Measurements from ENCODE around the gene RWDD3. TPM values are rescaled to one million over a fixed set of nuclear protein-coding genes. Genes with fewer than 3 reads are reported as not detected.
A peak's percentile ranks its signal among the peaks of the same experiment; 100 is the strongest.

Gene RWDD3
- total RNA-seq (41.3 TPM), polyA plus RNA-seq (19.0 TPM)

GRCh38 chr1:95233737-95234500 lies at the start of gene RWDD3:
Gene RWDD3 (plus strand): TSS chr1:95234210. CDS start chr1:95234231, 21 bp downstream.
- H3K4me1 ChIP-seq (ENCODE audit: insufficient read depth): no peaks in the 10 kb centered on the region
- DNase-seq (ENCODE audit: extremely low spot score): peak; percentile 63
- under 1% methylated on average over 71 of the region's 71 CpGs for WGBS

GRCh38 chr1:95186149-95186548 lies 47.9 kb upstream of the RWDD3 start:
- WGBS: 97% methylated on average over 4 of the region's 4 CpGs
- DNase-seq (ENCODE audit: extremely low spot score): no peak
- Histone ChIP-seq H3K4me3 (ENCODE audit: low read depth, low read length) (no peak overlapping the region), H3K4me1 (ENCODE audit: insufficient read depth) (no peaks in the 10 kb centered on the region), H3K36me3 (ENCODE audit: insufficient read depth) (no peaks in the 10 kb centered on the region), H3K27ac (ENCODE audit: low read depth) (no peak overlapping the region)

More at GRCh38 chr1:95233737-95234500, at the start of gene RWDD3:
- H3K36me3 ChIP-seq (ENCODE audit: insufficient read depth): no peaks in the 10 kb centered on the region
- H3K27ac ChIP-seq (ENCODE audit: low read depth): peak within 1 kb of the TSS; percentile 83
- H3K4me3 ChIP-seq (ENCODE audit: low read depth, low read length): peak within 1 kb of the TSS; percentile 92

- 93% methylated on average over 1 of the region's 1 CpG for WGBS
- H3K4me3 ChIP-seq (ENCODE audit: low read depth, low read length): no peak overlapping the region
- no peak for DNase-seq (ENCODE audit: extremely low spot score)
- no peaks in the 10 kb centered on the region for H3K4me1 ChIP-seq (ENCODE audit: insufficient read depth)
- H3K27ac ChIP-seq (ENCODE audit: low read depth): no peak overlapping the region
- H3K36me3 ChIP-seq (ENCODE audit: insufficient read depth): no peaks in the 10 kb centered on the region
Measured at GRCh38 chr1:95193591-95193990, 40.4 kb upstream of the RWDD3 start.

- WGBS: 64% methylated on average over 3 of the region's 3 CpGs
- no peaks in the 10 kb centered on the region for H3K4me1 ChIP-seq (ENCODE audit: insufficient read depth)
- no peak overlapping the region for H3K27ac ChIP-seq (ENCODE audit: low read depth)
- H3K4me3 ChIP-seq (ENCODE audit: low read depth, low read length): no peak overlapping the region
- H3K36me3 ChIP-seq (ENCODE audit: insufficient read depth): no peaks in the 10 kb centered on the region
- DNase-seq (ENCODE audit: extremely low spot score): no peak
Measured at GRCh38 chr1:95195046-95195445, 39.0 kb upstream of the RWDD3 start.

GRCh38 chr1:95196017-95196416 lies 38.0 kb upstream of the RWDD3 start:
- H3K36me3 ChIP-seq (ENCODE audit: insufficient read depth): no peaks in the 10 kb centered on the region
- H3K4me3 ChIP-seq (ENCODE audit: low read depth, low read length): no peak overlapping the region
- no peak for DNase-seq (ENCODE audit: extremely low spot score)
- H3K4me1 ChIP-seq (ENCODE audit: insufficient read depth): no peaks in the 10 kb centered on the region
- H3K27ac ChIP-seq (ENCODE audit: low read depth): no peak overlapping the region

- no peaks in the 10 kb centered on the region for H3K36me3 ChIP-seq (ENCODE audit: insufficient read depth)
- 35% methylated on average over 1 of the region's 1 CpG for WGBS
- no peaks in the 10 kb centered on the region for H3K4me1 ChIP-seq (ENCODE audit: insufficient read depth)
- H3K27ac ChIP-seq (ENCODE audit: low read depth): no peak overlapping the region
- H3K4me3 ChIP-seq (ENCODE audit: low read depth, low read length): no peak overlapping the region
- no peak for DNase-seq (ENCODE audit: extremely low spot score)
Measured at GRCh38 chr1:95197616-95198252, 36.3 kb upstream of the RWDD3 start.

GRCh38 chr1:95201905-95202304 lies 32.1 kb upstream of the RWDD3 start:
- no peaks in the 10 kb centered on the region for H3K36me3 ChIP-seq (ENCODE audit: insufficient read depth)
- no peak overlapping the region for H3K4me3 ChIP-seq (ENCODE audit: low read depth, low read length)
- H3K4me1 ChIP-seq (ENCODE audit: insufficient read depth): no peaks in the 10 kb centered on the region
- no peak for DNase-seq (ENCODE audit: extremely low spot score)
- no peak overlapping the region for H3K27ac ChIP-seq (ENCODE audit: low read depth)

- no peaks in the 10 kb centered on the region for H3K36me3 ChIP-seq (ENCODE audit: insufficient read depth)
- no peak overlapping the region for H3K27ac ChIP-seq (ENCODE audit: low read depth)
- WGBS: 23% methylated on average over 1 of the region's 1 CpG
- no peak overlapping the region for H3K4me3 ChIP-seq (ENCODE audit: low read depth, low read length)
- DNase-seq (ENCODE audit: extremely low spot score): no peak
- H3K4me1 ChIP-seq (ENCODE audit: insufficient read depth): no peaks in the 10 kb centered on the region
Measured at GRCh38 chr1:95203908-95204437, 30.0 kb upstream of the RWDD3 start.

GRCh38 chr1:95206514-95206913 lies 27.5 kb upstream of the RWDD3 start:
- no peak overlapping the region for H3K27ac ChIP-seq (ENCODE audit: low read depth)
- no peak for DNase-seq (ENCODE audit: extremely low spot score)
- no peaks in the 10 kb centered on the region for H3K36me3 ChIP-seq (ENCODE audit: insufficient read depth)
- no peak overlapping the region for H3K4me3 ChIP-seq (ENCODE audit: low read depth, low read length)
- no peaks in the 10 kb centered on the region for H3K4me1 ChIP-seq (ENCODE audit: insufficient read depth)
- 98% methylated on average over 2 of the region's 2 CpGs for WGBS

GRCh38 chr1:95207223-95207935 lies 26.6 kb upstream of the RWDD3 start:
- Histone ChIP-seq H3K4me1 (ENCODE audit: insufficient read depth) (no peaks in the 10 kb centered on the region), H3K36me3 (ENCODE audit: insufficient read depth) (no peaks in the 10 kb centered on the region), H3K4me3 (ENCODE audit: low read depth, low read length) (no peak overlapping the region), H3K27ac (ENCODE audit: low read depth) (no peak overlapping the region)
- no peak for DNase-seq (ENCODE audit: extremely low spot score)
- 87% methylated on average over 6 of the region's 6 CpGs for WGBS

- DNase-seq (ENCODE audit: extremely low spot score): no peak
- Histone ChIP-seq H3K27ac (ENCODE audit: low read depth) (no peak overlapping the region), H3K36me3 (ENCODE audit: insufficient read depth) (no peaks in the 10 kb centered on the region), H3K4me1 (ENCODE audit: insufficient read depth) (no peaks in the 10 kb centered on the region), H3K4me3 (ENCODE audit: low read depth, low read length) (no peak overlapping the region)
- 83% methylated on average over 3 of the region's 3 CpGs for WGBS
Measured at GRCh38 chr1:95208876-95209275, 25.1 kb upstream of the RWDD3 start.

- no peak for DNase-seq (ENCODE audit: extremely low spot score)
- no peaks in the 10 kb centered on the region for H3K4me1 ChIP-seq (ENCODE audit: insufficient read depth)
Measured at GRCh38 chr1:95209291-95209690, 24.7 kb upstream of the RWDD3 start.

GRCh38 chr1:95216292-95216990 lies 17.6 kb upstream of the RWDD3 start:
- no peak for DNase-seq (ENCODE audit: extremely low spot score)
- 89% methylated on average over 14 of the region's 14 CpGs for whole genome bisulfite sequencing
- H3K4me1 ChIP-seq (ENCODE audit: insufficient read depth): no peaks in the 10 kb centered on the region
- H3K4me3 ChIP-seq (ENCODE audit: low read depth, low read length): no peak overlapping the region
- no peak overlapping the region for H3K27ac ChIP-seq (ENCODE audit: low read depth)
- no peaks in the 10 kb centered on the region for H3K36me3 ChIP-seq (ENCODE audit: insufficient read depth)

More at GRCh38 chr1:95209291-95209690, 24.7 kb upstream of the RWDD3 start:
- Histone ChIP-seq H3K4me3 (ENCODE audit: low read depth, low read length) (no peak overlapping the region), H3K36me3 (ENCODE audit: insufficient read depth) (no peaks in the 10 kb centered on the region), H3K27ac (ENCODE audit: low read depth) (no peak overlapping the region)
